ENCODE measurements around the gene SLC16A11. TPM values are rescaled to one million over a fixed set of nuclear protein-coding genes. Genes with fewer than 3 reads are reported as not detected.

The SLC16A11 gene
- total and polyA plus RNA-seq, 4 donors, result 1.9 to 8.9 (median 6.5) TPM

DNA sequence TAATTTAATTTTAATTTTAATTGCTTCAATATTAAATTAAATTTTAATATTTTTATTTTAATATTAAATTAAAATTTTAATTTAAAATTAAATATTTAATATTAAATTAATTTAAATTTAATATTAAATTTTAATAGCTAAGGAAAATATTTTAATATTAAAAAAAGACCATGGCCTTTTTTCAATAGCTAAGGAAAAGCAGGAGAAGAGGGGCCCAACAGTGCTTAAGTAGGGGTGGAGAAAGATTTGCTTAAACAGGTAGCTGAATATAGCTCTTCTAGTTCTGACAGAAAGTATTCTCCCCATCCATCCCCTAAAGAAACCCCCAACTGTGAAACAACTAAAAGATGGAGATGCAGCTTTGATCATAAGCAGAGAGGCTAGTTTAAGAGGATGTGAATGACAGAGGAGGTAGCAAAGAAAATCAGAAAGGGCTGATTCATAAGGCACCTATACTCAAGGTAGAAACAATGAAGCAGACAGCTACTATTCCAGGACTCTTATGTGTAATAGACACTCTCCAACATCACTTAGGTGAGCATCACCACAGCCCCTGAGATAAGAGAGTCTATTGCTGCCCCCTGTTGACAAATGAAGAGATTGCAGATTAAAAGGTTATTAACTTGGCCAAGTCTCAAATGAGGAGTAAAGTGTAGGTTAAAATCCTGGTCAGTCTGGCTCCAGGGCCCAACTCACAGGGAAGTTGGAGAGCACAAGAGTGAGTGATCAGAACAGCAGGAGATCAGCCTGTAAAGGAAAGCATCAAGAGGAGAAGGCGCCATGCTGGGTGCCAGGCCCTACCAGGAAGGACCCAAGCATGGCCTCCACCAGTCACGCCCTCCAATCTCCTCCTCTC, 39.3 kb downstream of the SLC16A11 start:
- Histone ChIP-seq H3K9me3 (ENCODE audit: control insufficient read depth in 4 of 4, insufficient read depth in 3 of 4, low read length in 3 of 4) (no peaks in the 10 kb centered on the region), H3K27me3 (ENCODE audit: control insufficient read depth in 3 of 3, insufficient read depth in 3 of 3, low read length in 2 of 3) (no peaks in the 10 kb centered on the region), H3K4me3 (no peak overlapping the region), H3K36me3 (ENCODE audit: control insufficient read depth in 4 of 4, insufficient read depth in 4 of 4, low read length in 4 of 4) (peaks cover 10 to 36% (median 23%) of the 10 kb centered on the region in 4 donors), H3K27ac (ENCODE audit: low read depth in 1 of 2, low read length in 1 of 2) (no peak overlapping the region), H3K4me1 (ENCODE audit: control insufficient read depth in 5 of 5, insufficient read depth in 5 of 5, low read length in 5 of 5) (no peaks in the 10 kb centered on the region), H3K9ac (ENCODE audit: insufficient read depth in 1 of 2, low read length in 2 of 2) (no peak overlapping the region)
- TF ChIP-seq, protein P1, sequence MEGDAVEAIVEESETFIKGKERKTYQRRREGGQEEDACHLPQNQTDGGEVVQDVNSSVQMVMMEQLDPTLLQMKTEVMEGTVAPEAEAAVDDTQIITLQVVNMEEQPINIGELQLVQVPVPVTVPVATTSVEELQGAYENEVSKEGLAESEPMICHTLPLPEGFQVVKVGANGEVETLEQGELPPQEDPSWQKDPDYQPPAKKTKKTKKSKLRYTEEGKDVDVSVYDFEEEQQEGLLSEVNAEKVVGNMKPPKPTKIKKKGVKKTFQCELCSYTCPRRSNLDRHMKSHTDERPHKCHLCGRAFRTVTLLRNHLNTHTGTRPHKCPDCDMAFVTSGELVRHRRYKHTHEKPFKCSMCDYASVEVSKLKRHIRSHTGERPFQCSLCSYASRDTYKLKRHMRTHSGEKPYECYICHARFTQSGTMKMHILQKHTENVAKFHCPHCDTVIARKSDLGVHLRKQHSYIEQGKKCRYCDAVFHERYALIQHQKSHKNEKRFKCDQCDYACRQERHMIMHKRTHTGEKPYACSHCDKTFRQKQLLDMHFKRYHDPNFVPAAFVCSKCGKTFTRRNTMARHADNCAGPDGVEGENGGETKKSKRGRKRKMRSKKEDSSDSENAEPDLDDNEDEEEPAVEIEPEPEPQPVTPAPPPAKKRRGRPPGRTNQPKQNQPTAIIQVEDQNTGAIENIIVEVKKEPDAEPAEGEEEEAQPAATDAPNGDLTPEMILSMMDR (IDR thresholded peaks at IDR 0.05; ENCODE audit: control extremely low read depth, extremely low read depth), result peak; percentile 46
- DNase-seq (peak in 2 of 3 donors; percentile 74 to 86), ATAC-seq (ENCODE audit: insufficient read depth, low FRiP score) (peak; percentile 71)
- 88 to 91% methylated on average over 2 of the region's 2 CpGs for WGBS, 2 donors

DNA sequence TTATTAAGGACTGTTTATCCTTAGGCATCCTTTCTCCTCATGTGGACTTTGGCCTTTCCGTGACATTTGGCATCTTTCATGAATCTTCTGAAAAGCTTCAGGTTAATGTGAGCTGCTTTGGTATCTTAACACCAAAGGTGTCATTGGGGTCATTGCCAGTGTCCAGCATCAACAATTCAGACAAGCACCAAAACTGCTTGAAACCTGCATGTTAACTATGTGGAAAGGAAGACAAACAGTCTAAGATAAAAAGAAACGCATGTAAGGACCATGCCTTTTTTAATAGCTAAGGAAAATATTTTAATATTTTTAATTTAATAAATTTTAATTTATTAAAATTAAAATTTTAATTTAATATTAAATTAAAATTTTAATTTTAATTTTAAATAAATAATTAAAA, 40.1 kb downstream of the SLC16A11 start:
- H3K27ac ChIP-seq (ENCODE audit: low read depth in 1 of 2, low read length in 1 of 2), result no peak overlapping the region
- no peak overlapping the region for H3K4me3 ChIP-seq
- TF ChIP-seq, protein P1 (IDR thresholded peaks at IDR 0.05; ENCODE audit: control extremely low read depth, extremely low read depth), result no peak
- no peaks in the 10 kb centered on the region for H3K4me1 ChIP-seq (ENCODE audit: control insufficient read depth in 5 of 5, insufficient read depth in 5 of 5, low read length in 5 of 5)
- 96 to 97% methylated on average over 2 of the region's 2 CpGs for WGBS, 2 donors
- no peaks in the 10 kb centered on the region for H3K27me3 ChIP-seq (ENCODE audit: control insufficient read depth in 3 of 3, insufficient read depth in 3 of 3, low read length in 2 of 3)
- DNase-seq, result no peak
- H3K9me3 ChIP-seq (ENCODE audit: control insufficient read depth in 4 of 4, insufficient read depth in 3 of 4, low read length in 3 of 4), result no peaks in the 10 kb centered on the region
- H3K36me3 ChIP-seq (ENCODE audit: control insufficient read depth in 4 of 4, insufficient read depth in 4 of 4, low read length in 4 of 4), result peaks cover 10 to 44% (median 23%) of the 10 kb centered on the region in 4 donors
- no peak for ATAC-seq (ENCODE audit: insufficient read depth, low FRiP score)
- no peak overlapping the region for H3K9ac ChIP-seq (ENCODE audit: insufficient read depth in 1 of 2, low read length in 2 of 2)

DNA sequence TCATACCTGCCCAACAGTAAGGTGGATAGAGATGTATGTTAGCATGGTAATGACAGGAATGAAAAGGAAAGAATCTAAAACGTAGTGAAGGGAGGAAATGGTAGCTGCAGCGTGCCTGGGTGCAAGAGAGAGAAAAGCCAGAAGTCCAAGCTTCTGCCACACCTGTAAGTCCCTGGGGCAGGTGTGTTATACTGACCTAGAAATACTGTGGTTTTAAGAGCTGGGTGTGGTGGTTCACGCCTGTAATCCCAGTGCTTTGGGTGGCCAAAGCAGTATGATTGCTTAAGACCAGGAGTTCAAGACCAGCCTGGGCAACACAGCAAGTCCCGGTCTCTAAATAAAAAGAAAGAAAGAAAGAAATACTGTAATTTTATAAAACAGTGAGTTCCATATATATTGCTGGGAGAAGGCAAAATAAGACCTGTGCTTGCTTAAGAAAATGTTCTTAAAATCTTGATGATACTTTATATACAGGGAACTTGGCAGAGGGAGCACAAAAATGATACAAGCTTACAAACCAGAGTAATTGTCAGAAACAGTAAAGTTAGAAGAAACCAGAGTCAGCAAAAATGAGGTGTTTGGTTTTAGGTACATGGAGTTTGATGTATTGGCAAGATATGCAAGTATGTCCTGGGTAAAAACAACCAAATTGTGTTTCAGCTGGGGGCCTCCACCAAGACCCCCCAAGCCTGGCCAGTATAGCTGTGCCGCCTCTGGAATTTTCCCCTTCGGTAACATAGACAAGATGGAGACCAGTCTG, 41.4 kb downstream of the SLC16A11 start:
- TF ChIP-seq, protein P1 (IDR thresholded peaks at IDR 0.05; ENCODE audit: control extremely low read depth, extremely low read depth), result no peak
- Histone ChIP-seq H3K9ac (ENCODE audit: insufficient read depth in 1 of 2, low read length in 2 of 2) (no peak overlapping the region), H3K36me3 (ENCODE audit: control insufficient read depth in 4 of 4, insufficient read depth in 4 of 4, low read length in 4 of 4) (peaks cover 10 to 50% (median 25%) of the 10 kb centered on the region in 4 donors), H3K4me3 (no peak overlapping the region), H3K27ac (ENCODE audit: low read depth in 1 of 2, low read length in 1 of 2) (no peak overlapping the region), H3K27me3 (ENCODE audit: control insufficient read depth in 3 of 3, insufficient read depth in 3 of 3, low read length in 2 of 3) (no peaks in the 10 kb centered on the region), H3K4me1 (ENCODE audit: control insufficient read depth in 5 of 5, insufficient read depth in 5 of 5, low read length in 5 of 5) (no peaks in the 10 kb centered on the region), H3K9me3 (ENCODE audit: control insufficient read depth in 4 of 4, insufficient read depth in 3 of 4, low read length in 3 of 4) (no peaks in the 10 kb centered on the region)
- ATAC-seq (ENCODE audit: insufficient read depth, low FRiP score), result no peak
- 91 to 92% methylated on average over 6 of the region's 6 CpGs for WGBS, 2 donors
- no peak for DNase-seq
